Hepatocyte (in vitro differentiated cells): Measurements from ENCODE around the gene LONP1. TPM values are rescaled to one million over a fixed set of nuclear protein-coding genes. Genes with fewer than 3 reads are reported as not detected.
A peak's percentile ranks its signal among the peaks of the same experiment; 100 is the strongest.

Experiments used
- DNase-seq: peaks from one replicate; pipeline ENCODE4 v3.0.0-alpha.2; 2016; ENCODE audit warnings: low spot score
- H2AFZ ChIP-seq: fragments of 200-600 bp; sonication (generic); 2 replicates; pipeline ENCODE4 v1.6.0; 2016; ENCODE audit warnings: antibody characterized with exemption, mild to moderate bottlenecking
- H3K27ac ChIP-seq: fragments of 200-600 bp; sonication (generic); 2 replicates; pipeline ENCODE4 v1.5.1; 2016; ENCODE audit warnings: mild to moderate bottlenecking
- H3K27me3 ChIP-seq: fragments of 200-600 bp; sonication (generic); 2 replicates; pipeline ENCODE4 v1.6.1; 2016
- H3K36me3 ChIP-seq: fragments of 200-600 bp; sonication (generic); replicated peaks from 2 replicates; pipeline ENCODE4 v1.5.1; 2016; ENCODE audit warnings: low read depth; ENCODE audit not compliant: insufficient read depth
- H3K4me1 ChIP-seq: fragments of 200-600 bp; sonication (generic); 2 replicates; pipeline ENCODE4 v1.5.1; 2016; ENCODE audit warnings: mild to moderate bottlenecking, moderate library complexity; ENCODE audit not compliant: insufficient read depth
- H3K4me2 ChIP-seq: fragments of 200-600 bp; sonication (generic); 2 replicates; pipeline ENCODE4 v1.6.0; 2016
- H3K4me3 ChIP-seq: fragments of 200-600 bp; sonication (generic); 2 replicates; pipeline ENCODE4 v1.5.1; 2016; ENCODE audit warnings: mild to moderate bottlenecking
- H3K79me2 ChIP-seq: fragments of 200-600 bp; sonication (generic); 2 replicates; pipeline ENCODE4 v1.6.0; 2017; ENCODE audit warnings: mild to moderate bottlenecking
- H3K9me2 ChIP-seq: fragments of 200-600 bp; sonication (generic); replicated peaks from 2 replicates; pipeline ENCODE4 v1.6.0; 2017; ENCODE audit warnings: mild to moderate bottlenecking; ENCODE audit not compliant: insufficient read depth
- H3K9me3 ChIP-seq: fragments of 200-600 bp; sonication (generic); 2 replicates; pipeline ENCODE4 v1.5.1; 2016; ENCODE audit warnings: low read depth, mild to moderate bottlenecking
- H4K20me1 ChIP-seq: fragments of 200-600 bp; sonication (generic); 2 replicates; pipeline ENCODE4 v1.6.0; 2016; ENCODE audit warnings: mild to moderate bottlenecking; ENCODE audit not compliant: insufficient read depth, poor library complexity, severe bottlenecking
- CTCF ChIP-seq: fragments of 200-600 bp; sonication (generic); IDR thresholded peaks from 2 replicates; pipeline ENCODE4 v1.5.1; 2016; ENCODE audit warnings: antibody characterized with exemption, mild to moderate bottlenecking; ENCODE audit not compliant: poor library complexity
- EZH2 ChIP-seq: fragments of 200-600 bp; sonication (generic); IDR thresholded peaks from 2 replicates; pipeline ENCODE4 v1.6.1; 2016; ENCODE audit warnings: antibody characterized with exemption, mild to moderate bottlenecking, borderline replicate concordance
- EZH2phosphoT487 ChIP-seq: fragments of 200-600 bp; sonication (generic); IDR thresholded peaks from one replicate; pipeline ENCODE4 v1.6.1; 2018; ENCODE audit warnings: antibody characterized with exemption, mild to moderate bottlenecking, low read depth, moderate library complexity; ENCODE audit not compliant: unreplicated experiment, severe bottlenecking
- WGBS: methylation state at CpG from one replicate; pipeline ENCODE4 v1.1.6; 2016; ENCODE audit warnings: low lambda C conversion rate; ENCODE audit errors: missing lambda C conversion rate; 5-methylcytosine and 5-hydroxymethylcytosine counted together
- polyA plus RNA-seq: library from polyadenylated mRNA; unstranded; fragments of >200 nt; fragmentation: Nextera tagmentation; extraction: Ambion mirVana; gene quantifications from 2 replicates; pipeline ENCODE4 v1.2.1, GENCODE V29; 2016
- total RNA-seq: library from RNA; depleted of rRNA; stranded (reverse); fragments of >200 nt; gene quantifications from 2 replicates; pipeline ENCODE4 v1.2.3, GENCODE V29; 2014

Gene LONP1
- total and polyA plus RNA-seq, 2 experiments from 2014 or later = 63.0 to 79.2 TPM

DNA sequence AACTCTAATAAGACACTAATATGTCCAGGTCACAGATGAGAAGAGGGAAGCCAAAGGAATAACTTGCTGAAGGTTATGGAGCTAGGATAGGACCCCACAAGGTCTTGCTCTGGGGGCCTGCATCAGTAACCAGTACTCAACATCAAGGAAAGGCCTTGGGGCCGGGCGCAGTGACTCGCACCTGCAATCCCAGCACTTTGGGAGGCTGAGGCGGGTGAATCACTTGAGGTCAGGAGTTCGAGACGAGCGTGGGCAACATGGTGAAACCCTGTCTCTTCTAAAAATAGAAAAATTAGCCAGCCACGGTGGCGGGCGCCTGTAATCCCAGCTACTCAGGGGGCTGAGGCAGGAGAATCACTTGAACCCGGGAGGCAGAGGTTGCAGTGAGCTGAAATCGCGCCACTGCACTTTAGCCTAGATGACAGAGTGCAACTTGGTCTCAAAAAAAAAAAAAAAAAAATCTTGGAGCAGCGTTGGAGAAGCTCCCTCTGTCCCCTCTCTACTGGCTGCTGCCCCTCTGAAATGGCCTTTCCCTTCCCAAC lies 1.8 kb downstream of the LONP1 start:
- H3K79me2 ChIP-seq = peaks cover 58% of the 10 kb centered on the region

DNA sequence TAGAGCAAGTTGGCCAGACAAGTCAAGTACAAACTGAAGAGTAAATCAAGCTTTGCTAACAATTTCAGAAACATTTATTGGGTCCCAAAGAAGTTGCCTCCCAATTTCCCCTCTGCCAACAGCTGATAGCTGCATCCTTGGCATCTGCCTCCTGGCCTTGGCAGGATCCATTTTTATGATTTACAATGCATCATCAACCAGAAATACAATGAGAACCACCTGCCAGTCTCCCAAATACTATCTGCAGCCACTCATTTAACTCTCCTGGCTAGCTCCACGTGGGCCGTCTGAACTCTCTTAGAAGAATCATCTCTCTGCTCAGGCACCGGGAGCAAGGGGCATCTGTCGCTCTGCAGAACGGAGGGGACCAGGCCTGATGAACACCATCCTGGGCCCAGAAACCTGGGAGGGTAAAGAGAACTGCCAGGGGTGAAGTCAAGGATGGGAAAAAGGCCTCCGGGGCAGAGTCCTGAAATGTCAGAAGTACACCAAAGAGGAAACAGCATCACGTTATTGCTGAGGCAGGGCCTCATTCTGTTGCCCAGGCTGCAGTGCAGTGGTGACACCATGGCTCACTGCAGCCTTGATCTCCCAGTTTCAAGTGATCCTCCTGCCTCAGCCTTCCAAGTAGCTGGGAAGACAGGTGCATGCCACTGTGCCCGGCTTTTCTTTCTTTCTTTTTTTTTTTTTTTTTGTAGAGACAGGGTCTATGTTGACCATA lies 2.6 kb downstream of the LONP1 start:
- H3K4me2 ChIP-seq = peak overlapping the region; percentile 88
- no peak for TF ChIP-seq CTCF
- TF ChIP-seq EZH2phosphoT487 = no peak
- no peak for TF ChIP-seq EZH2
- no peaks in the 10 kb centered on the region for H3K9me2 ChIP-seq
- DNase-seq = no peak
- H3K4me1 ChIP-seq = peaks cover 13% of the 10 kb centered on the region
- no peaks in the 10 kb centered on the region for H3K27me3 ChIP-seq
- peak overlapping the region; percentile 95 for H3K27ac ChIP-seq
- H3K36me3 ChIP-seq = no peaks in the 10 kb centered on the region
- no peaks in the 10 kb centered on the region for H4K20me1 ChIP-seq
- no peaks in the 10 kb centered on the region for H3K9me3 ChIP-seq
- no peak overlapping the region for H3K4me3 ChIP-seq
- 96% methylated on average over 8 of the region's 8 CpGs for WGBS
- H3K79me2 ChIP-seq = peaks cover 58% of the 10 kb centered on the region
- no peak overlapping the region for H2AFZ ChIP-seq

More for the DNA sequence above, 1.8 kb downstream of the LONP1 start:
- Histone ChIP-seq H3K4me3 (no peak overlapping the region), H3K27ac (peak overlapping the region; percentile 95), H3K9me3 (no peaks in the 10 kb centered on the region), H3K9me2 (no peaks in the 10 kb centered on the region), H3K27me3 (no peaks in the 10 kb centered on the region), H2AFZ (no peak overlapping the region), H3K4me2 (peak overlapping the region; percentile 88), H4K20me1 (no peaks in the 10 kb centered on the region), H3K36me3 (no peaks in the 10 kb centered on the region), H3K4me1 (peaks cover 13% of the 10 kb centered on the region)
- 88% methylated on average over 14 of the region's 14 CpGs for WGBS
- no peak for DNase-seq
- TF ChIP-seq CTCF (no peak), EZH2phosphoT487 (no peak), EZH2 (no peak)

- no peak overlapping the region for H3K4me3 ChIP-seq
- H3K36me3 ChIP-seq = no peaks in the 10 kb centered on the region
- DNase-seq = no peak
- no peak overlapping the region for H3K27ac ChIP-seq
- no peaks in the 10 kb centered on the region for H3K27me3 ChIP-seq
- H3K79me2 ChIP-seq = peaks cover 58% of the 10 kb centered on the region
- H2AFZ ChIP-seq = no peak overlapping the region
- H3K9me3 ChIP-seq = no peaks in the 10 kb centered on the region
- no peak overlapping the region for H3K4me2 ChIP-seq
- WGBS = 95% methylated on average over 10 of the region's 10 CpGs
- TF ChIP-seq CTCF (no peak), EZH2phosphoT487 (no peak), EZH2 (no peak)
- no peaks in the 10 kb centered on the region for H3K9me2 ChIP-seq
- H3K4me1 ChIP-seq = peaks cover 13% of the 10 kb centered on the region
- no peaks in the 10 kb centered on the region for H4K20me1 ChIP-seq
These were observed 5.1 kb downstream of the LONP1 start for GRCh38 chr19:5714816-5715215.
